Cardiac fibroblast (primary cell): ENCODE measurements around the gene TSPAN10.

Experiments
- DNase-seq, 2 donors: peaks; one replicate each; pipeline versions ENCODE4 v3.0.0 to v3.0.0-alpha.2; 2010; ENCODE audit warnings: low read depth in 2 of 2
- H3K4me3 ChIP-seq, 2 donors: replicated peaks in 1 of 2; 1 replicate in 1 of 2; 2 replicates in 1 of 2; pipeline ENCODE4 v1.5.1; 2011; ENCODE audit warnings: low read depth in 2 of 2, low read length in 2 of 2, mild to moderate bottlenecking in 2 of 2, moderate library complexity in 1 of 2
- CTCF ChIP-seq: IDR thresholded peaks from one replicate; pipeline ENCODE4 v1.5.1; 2011; ENCODE audit warnings: low read depth, mild to moderate bottlenecking, low read length, inconsistent platforms

The TSPAN10 gene

DNA sequence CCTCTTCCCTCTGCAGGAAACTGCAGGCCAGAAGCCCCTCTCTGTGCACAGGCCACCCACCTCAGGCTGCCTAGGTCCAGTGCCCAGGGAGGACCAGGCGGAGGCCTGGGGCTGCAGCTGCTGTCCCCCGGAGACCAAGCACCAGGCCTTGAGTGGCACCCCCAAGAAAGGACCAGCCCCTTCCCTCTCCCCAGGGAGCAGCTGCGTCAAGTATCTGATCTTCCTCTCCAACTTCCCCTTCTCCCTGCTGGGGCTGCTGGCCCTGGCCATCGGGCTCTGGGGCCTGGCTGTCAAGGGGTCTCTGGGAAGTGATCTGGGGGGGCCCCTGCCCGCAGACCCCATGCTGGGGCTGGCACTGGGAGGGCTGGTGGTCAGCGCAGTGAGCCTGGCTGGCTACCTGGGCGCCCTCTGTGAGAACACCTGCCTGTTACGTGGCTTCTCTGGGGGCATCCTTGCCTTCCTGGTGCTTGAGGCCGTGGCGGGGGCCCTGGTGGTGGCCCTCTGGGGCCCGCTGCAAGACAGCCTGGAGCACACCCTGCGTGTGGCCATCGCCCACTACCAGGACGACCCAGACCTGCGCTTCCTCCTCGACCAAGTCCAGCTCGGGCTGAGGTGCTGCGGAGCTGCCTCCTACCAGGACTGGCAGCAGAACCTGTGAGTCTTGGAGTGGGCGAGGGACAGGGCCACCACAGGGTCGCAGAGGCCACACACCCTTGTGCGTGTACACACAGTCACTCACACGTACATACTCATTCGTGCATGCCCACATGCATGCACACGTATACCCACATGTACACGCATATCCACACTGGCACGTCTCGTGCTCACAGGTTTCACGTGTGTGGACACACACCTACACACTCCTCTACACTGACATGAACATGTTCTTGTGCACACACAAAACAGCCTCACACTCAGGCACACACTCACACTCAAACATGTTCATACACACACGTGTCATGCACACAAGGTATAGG is 8.3 kb downstream of the TSPAN10 start:
- DNase-seq: no peak
- no peak for TF ChIP-seq CTCF
- H3K4me3 ChIP-seq: no peak overlapping the region

DNA sequence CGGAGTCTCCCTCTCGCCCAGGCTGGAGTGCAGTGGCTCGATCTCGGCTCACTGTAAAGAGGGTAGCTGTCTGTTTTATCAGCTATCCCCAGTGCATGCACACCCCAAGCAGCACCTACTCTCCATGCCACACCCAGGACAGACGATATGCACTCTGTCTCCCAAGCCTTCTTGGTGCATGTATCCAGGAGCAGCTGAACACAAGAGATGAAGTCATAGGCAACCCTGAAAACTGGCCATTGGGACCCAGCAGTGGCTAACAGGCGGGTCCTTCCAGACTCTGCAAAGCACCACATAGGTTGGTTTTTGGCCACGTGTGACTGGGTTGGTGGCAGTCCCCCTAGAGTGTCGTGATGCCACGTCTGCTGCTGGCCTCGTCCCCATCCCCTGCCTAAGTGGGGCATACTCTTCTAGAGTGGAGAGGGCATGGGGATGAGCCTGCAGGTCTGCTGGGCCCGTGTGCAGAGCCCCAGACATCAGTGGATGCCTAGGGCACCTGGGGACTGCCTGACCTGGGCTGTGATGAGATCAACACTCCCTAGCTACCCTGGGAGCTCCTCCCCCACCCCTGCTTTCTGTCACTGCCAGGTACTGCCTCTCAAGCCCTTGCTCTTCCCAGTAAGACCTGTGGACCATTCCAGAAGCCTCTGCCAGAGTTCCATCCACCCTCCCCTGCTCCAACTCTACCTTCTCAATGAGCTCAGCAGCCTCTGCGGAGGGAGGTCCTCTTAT is 10.0 kb downstream of the TSPAN10 start:
- H3K4me3 ChIP-seq: no peak overlapping the region
- TF ChIP-seq CTCF: no peak
- DNase-seq: no peak

DNA sequence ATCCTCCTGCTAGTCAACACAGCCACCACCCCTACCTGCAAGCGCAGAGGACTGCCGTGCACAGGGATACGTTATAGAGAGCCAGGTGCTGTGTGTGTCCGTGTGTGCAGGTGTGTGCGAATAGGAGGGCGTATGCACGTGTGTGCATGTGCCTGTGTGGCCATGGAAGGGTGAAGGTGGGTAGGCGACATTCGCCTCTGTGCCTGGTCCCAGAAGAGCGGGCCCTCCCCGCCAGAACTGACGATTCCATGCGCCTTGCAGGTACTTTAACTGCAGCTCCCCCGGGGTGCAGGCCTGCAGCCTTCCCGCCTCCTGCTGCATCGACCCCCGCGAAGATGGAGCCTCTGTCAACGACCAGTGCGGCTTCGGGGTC is 10.6 kb downstream of the TSPAN10 start:
- no peak for TF ChIP-seq CTCF
- no peak overlapping the region for H3K4me3 ChIP-seq
- no peak for DNase-seq

DNA sequence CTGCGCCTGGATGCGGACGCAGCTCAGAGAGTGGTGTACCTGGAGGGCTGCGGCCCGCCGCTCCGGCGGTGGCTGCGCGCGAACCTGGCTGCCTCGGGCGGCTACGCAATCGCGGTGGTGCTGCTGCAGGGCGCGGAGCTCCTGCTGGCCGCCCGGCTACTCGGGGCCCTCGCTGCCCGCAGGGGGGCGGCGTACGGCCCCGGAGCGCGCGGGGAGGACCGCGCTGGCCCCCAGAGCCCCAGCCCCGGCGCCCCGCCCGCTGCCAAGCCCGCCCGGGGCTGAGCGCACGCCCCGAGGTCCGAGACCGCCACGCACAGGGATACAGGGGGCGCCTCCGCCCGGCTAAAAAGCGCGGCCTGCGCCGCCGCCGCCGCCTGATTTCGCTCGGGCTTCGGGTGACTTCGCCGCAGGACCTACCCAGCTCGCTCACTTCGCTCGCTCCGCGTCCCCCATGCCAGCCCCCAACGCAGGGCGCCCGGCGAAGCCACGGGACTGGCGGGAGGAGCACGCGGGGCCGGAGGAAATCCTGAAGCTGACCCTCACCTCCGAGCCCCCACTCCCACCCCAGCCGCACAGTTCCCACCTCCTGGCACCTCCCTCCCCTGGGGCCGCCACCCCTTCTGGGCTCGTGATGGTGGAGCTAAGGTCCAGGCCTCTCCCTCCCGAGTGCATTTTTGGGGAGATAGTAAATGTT is 11.2 kb downstream of the TSPAN10 start:
- TF ChIP-seq CTCF: no peak
- no peak for DNase-seq
- H3K4me3 ChIP-seq: no peak overlapping the region

- DNase-seq: no peak
- TF ChIP-seq CTCF: no peak
- no peak overlapping the region for H3K4me3 ChIP-seq
Measured at GRCh38 chr17:81648707-81649085, 11.7 kb downstream of the TSPAN10 start.

DNA sequence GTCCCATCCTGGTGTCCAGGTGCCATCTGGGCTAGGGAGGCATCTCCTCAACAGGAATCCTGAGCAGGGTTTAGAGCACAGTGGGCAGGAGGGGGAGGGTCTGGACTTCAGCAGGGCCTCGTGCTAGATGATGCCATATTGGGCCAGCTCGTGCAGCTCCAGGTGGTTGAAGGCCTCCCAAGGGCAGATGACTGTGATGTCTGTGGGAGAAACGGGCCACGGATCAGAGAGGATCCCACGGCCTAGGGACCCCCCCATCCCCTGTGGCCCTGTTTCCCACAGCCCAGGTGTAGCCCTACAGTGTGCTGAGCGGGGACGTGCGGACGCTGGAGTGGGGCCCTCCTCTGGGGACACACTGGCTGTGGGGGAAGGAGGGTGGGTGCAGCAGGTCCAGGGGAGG is 14.0 kb downstream of the TSPAN10 start:
- no peak for DNase-seq
- H3K4me3 ChIP-seq: no peak overlapping the region
- TF ChIP-seq CTCF: no peak
